Neural crest cell (in vitro differentiated cells): ENCODE data around the gene AFF2. TPM values are rescaled to one million over a fixed set of nuclear protein-coding genes. Genes with fewer than 3 reads are reported as not detected.

ENCODE experiments used
- DNase-seq: peaks from one replicate; pipeline ENCODE4 v3.0.0; 2021; ENCODE audit warnings: low read depth, mixed read lengths, low spot score
- H3K27ac Mint-ChIP-seq: one replicate; pipeline ENCODE4 v1.8.0; 2021; ENCODE audit warnings: mild to moderate bottlenecking, mixed read lengths; ENCODE audit not compliant: unreplicated experiment
- H3K27me3 Mint-ChIP-seq: 2 replicates; pipeline ENCODE4 v1.8.0; 2021; ENCODE audit warnings: low read depth, mild to moderate bottlenecking, mixed read lengths
- H3K36me3 Mint-ChIP-seq: 2 replicates; pipeline ENCODE4 v1.8.0; 2021; ENCODE audit warnings: low read depth, mild to moderate bottlenecking, mixed read lengths
- H3K4me1 Mint-ChIP-seq: 2 replicates; pipeline ENCODE4 v1.8.0; 2021; ENCODE audit warnings: mixed read lengths
- H3K4me3 Mint-ChIP-seq: one replicate; pipeline ENCODE4 v1.8.0; 2021; ENCODE audit warnings: mild to moderate bottlenecking, mixed read lengths
- H3K9me3 Mint-ChIP-seq: 2 replicates; pipeline ENCODE4 v1.8.0; 2021; ENCODE audit warnings: mixed read lengths
- CTCF ChIP-seq: fragments of 200-600 bp; sonication (generic); conservative IDR thresholded peaks from 2 replicates; pipeline ENCODE4 v1.5.0; 2021; ENCODE audit warnings: antibody characterized with exemption, mild to moderate bottlenecking
- total RNA-seq: library from RNA; stranded (reverse); gene quantifications from 2 replicates; pipeline ENCODE4 v1.2.1, GENCODE V29; 2021

AFF2 gene
- total RNA-seq, 1 donor from 2014 or later, result 15.4 TPM

- H3K9me3 Mint-ChIP-seq, result no peaks in the 10 kb centered on the region
- no peaks in the 10 kb centered on the region for H3K36me3 Mint-ChIP-seq
- no peak overlapping the region for H3K4me3 Mint-ChIP-seq
- no peaks in the 10 kb centered on the region for H3K27me3 Mint-ChIP-seq
- peaks cover 18% of the 10 kb centered on the region for H3K4me1 Mint-ChIP-seq
- TF ChIP-seq CTCF, result no peak
- no peak for DNase-seq
- H3K27ac Mint-ChIP-seq, result no peak overlapping the region
Observed at GRCh38 chrX:148540671-148541583, 40.5 kb downstream of the AFF2 start.

GRCh38 chrX:148541584-148541940 is 41.1 kb downstream of the AFF2 start:
- H3K27ac Mint-ChIP-seq, result no peak overlapping the region
- no peaks in the 10 kb centered on the region for H3K27me3 Mint-ChIP-seq
- peaks cover 3% of the 10 kb centered on the region for H3K9me3 Mint-ChIP-seq
- DNase-seq, result no peak
- no peaks in the 10 kb centered on the region for H3K36me3 Mint-ChIP-seq
- no peak for TF ChIP-seq CTCF
- H3K4me1 Mint-ChIP-seq, result peaks cover 18% of the 10 kb centered on the region
- no peak overlapping the region for H3K4me3 Mint-ChIP-seq

- Mint-ChIP-seq H3K4me3 (no peak overlapping the region), H3K36me3 (no peaks in the 10 kb centered on the region), H3K27me3 (no peaks in the 10 kb centered on the region), H3K27ac (no peak overlapping the region), H3K4me1 (peaks cover 11% of the 10 kb centered on the region), H3K9me3 (peaks cover 3% of the 10 kb centered on the region)
- no peak for TF ChIP-seq CTCF
- DNase-seq, result no peak
Observed at GRCh38 chrX:148542481-148543255, 42.3 kb downstream of the AFF2 start.

GRCh38 chrX:148552775-148553174 is 52.4 kb downstream of the AFF2 start:
- peaks cover 2% of the 10 kb centered on the region for H3K36me3 Mint-ChIP-seq
- no peak overlapping the region for H3K27ac Mint-ChIP-seq
- no peak for DNase-seq
- H3K4me3 Mint-ChIP-seq, result no peak overlapping the region
- H3K9me3 Mint-ChIP-seq, result no peaks in the 10 kb centered on the region
- peak; percentile 44 for TF ChIP-seq CTCF
- peaks cover 4% of the 10 kb centered on the region for H3K4me1 Mint-ChIP-seq
- no peaks in the 10 kb centered on the region for H3K27me3 Mint-ChIP-seq

- DNase-seq, result no peak
- Mint-ChIP-seq H3K27me3 (no peaks in the 10 kb centered on the region), H3K9me3 (no peaks in the 10 kb centered on the region), H3K4me3 (no peak overlapping the region), H3K4me1 (no peaks in the 10 kb centered on the region), H3K36me3 (peaks cover 2% of the 10 kb centered on the region), H3K27ac (no peak overlapping the region)
- no peak for TF ChIP-seq CTCF
Observed at GRCh38 chrX:148555101-148555500, 54.7 kb downstream of the AFF2 start.
